Transverse colon (tissue), 4 donors: ENCODE data around the gene INTS11. TPM values are rescaled to one million over a fixed set of nuclear protein-coding genes. Genes with fewer than 3 reads are reported as not detected.
A peak's percentile ranks its signal among the peaks of the same experiment; 100 is the strongest.

Experiments
- DNase-seq: peaks from one replicate; pipeline ENCODE4 v3.0.0-alpha.2; 2019
- H3K27ac ChIP-seq, 4 donors: fragments of 200-600 bp; sonication (generic); 2 replicates each; pipeline ENCODE4 v1.5.1; 2016 to 2018; ENCODE audit warnings: inconsistent platforms in 4 of 4
- H3K27me3 ChIP-seq: fragments of 200-600 bp; sonication (generic); 2 replicates; pipeline ENCODE4 v1.5.1; 2017; ENCODE audit warnings: inconsistent platforms
- H3K36me3 ChIP-seq, 4 donors: fragments of 200-600 bp; sonication (generic); 2 replicates each; pipeline ENCODE4 v1.5.1; 2017 to 2019; ENCODE audit warnings: inconsistent platforms in 4 of 4
- H3K4me1 ChIP-seq, 4 donors: fragments of 200-600 bp; sonication (generic); 2 replicates each; pipeline ENCODE4 v1.5.1; 2017 to 2020; ENCODE audit warnings: inconsistent platforms in 4 of 4
- H3K4me3 ChIP-seq, 4 donors: fragments of 200-600 bp; sonication (generic); 1 replicate in 1 of 4; 2 replicates in 3 of 4; pipeline versions ENCODE4 v1.5.1 to v1.6.1; 2017 to 2019; ENCODE audit warnings: inconsistent platforms in 4 of 4
- H3K9me3 ChIP-seq, 2 donors: fragments of 200-600 bp; sonication (generic); 2 replicates each; pipeline ENCODE4 v1.5.1; 2017 to 2019; ENCODE audit warnings: inconsistent platforms in 2 of 2
- EP300 ChIP-seq: sonication (generic); formaldehyde crosslinking; IDR thresholded peaks from one replicate; pipeline ENCODE4 v1.6.1; 2017; ENCODE audit warnings: antibody characterized with exemption, low read depth
- POLR2A ChIP-seq: fragments of 450-650 bp; IDR thresholded peaks from one replicate; pipeline ENCODE4 v1.6.1; 2016; ENCODE audit warnings: antibody characterized with exemption, mild to moderate bottlenecking, moderate library complexity
- POLR2AphosphoS5 ChIP-seq, 3 donors: sonication (generic); formaldehyde crosslinking; IDR thresholded peaks; one replicate each; pipeline ENCODE4 v1.6.1; 2016; ENCODE audit warnings: antibody characterized with exemption in 3 of 3
- WGBS, 2 donors: methylation state at CpG; one replicate each; pipeline ENCODE4 v1.1.5; 2018; ENCODE audit warnings: low coverage in 1 of 2; 5-methylcytosine and 5-hydroxymethylcytosine counted together
- in situ Hi-C, 4 donors: fragments of 200-750 bp; cut with MboI; loops; one replicate each; pipeline versions ENCODE4 v1.15.0 to v1.15.1; 2017; ENCODE audit warnings: low sequenced_read_pairs in 3 of 4, low pct_ligation_motif_present in 1 of 4, low pct_unique_long_range_greater_than_20kb in 1 of 4
- intact Hi-C: fragments of 100-400 bp; cut with DNase I; formaldehyde crosslinking; loops from one replicate; pipeline ENCODE4 v1.15.1; 2023; ENCODE audit warnings: low total_unique reads
- total RNA-seq, 4 donors: library from RNA; depleted of rRNA; stranded (reverse); fragments of >200 nt; gene quantifications; one replicate each; pipeline ENCODE4 v1.1.0, GENCODE V29; 2016
- TF ChIP-seq, protein P1 (sequence below), 5 experiments: fragments of 200-600 bp in 3 of 5; fragments of 450-650 bp in 2 of 5; sonication (generic) in 3 of 5; IDR thresholded peaks; 1 replicate in 2 of 5; 2 replicates in 3 of 5; pipeline ENCODE4 v1.5.1; 2016 to 2017; ENCODE audit warnings: antibody characterized with exemption in 5 of 5, inconsistent platforms in 3 of 5, mild to moderate bottlenecking in 2 of 5, moderate library complexity in 1 of 5

INTS11 gene
- total RNA-seq, 4 donors from 2014 or later, result 118 to 424 (median 140) TPM

DNA sequence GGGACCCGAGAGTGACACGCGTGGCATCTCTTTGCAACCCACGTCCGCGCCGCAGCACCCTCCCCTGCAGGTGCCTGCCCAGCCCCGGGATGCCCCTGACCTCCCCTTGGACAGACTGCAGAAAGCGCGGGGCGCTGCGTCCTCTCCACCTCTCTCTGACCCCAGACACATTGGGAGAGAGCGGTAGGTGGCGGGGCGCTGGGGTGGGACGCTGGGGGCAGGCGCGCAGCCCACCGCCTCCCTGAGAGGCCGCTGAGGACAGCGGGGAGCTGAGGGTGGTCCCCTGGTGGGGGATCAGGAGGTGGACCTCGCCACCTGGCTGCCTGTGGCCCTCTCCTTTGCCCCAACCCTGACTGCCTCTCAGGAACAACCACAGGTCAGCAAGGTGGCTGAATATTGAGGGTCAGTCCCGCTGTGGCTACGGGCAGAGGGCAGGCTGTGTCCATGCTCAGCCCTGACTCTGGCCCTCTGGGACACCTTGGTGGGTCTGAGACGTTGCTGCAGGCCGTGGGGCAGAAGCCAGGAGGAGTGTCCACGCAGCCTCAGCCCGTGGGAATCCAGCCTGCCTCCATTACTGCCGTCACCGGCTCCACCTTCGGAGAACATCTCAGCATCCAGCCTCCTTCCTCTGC lies 50.0 kb downstream of the INTS11 start:
- Histone ChIP-seq H3K4me1 (peaks cover 20 to 37% (median 35%) of the 10 kb centered on the region in 4 donors), H3K36me3 (no peaks in the 10 kb centered on the region), H3K4me3 (peak overlapping the region; percentile 51 to 98 (median 80)), H3K27ac (peak overlapping the region; percentile 83 to 90 (median 88)), H3K9me3 (no peaks in the 10 kb centered on the region), H3K27me3 (no peaks in the 10 kb centered on the region)
- 26 to 30% methylated on average over 4 to 22 of the region's 31 CpGs for WGBS, 2 donors
- TF ChIP-seq EP300 (no peak), POLR2A (no peak), POLR2AphosphoS5 (IDR thresholded peaks at IDR 0.05) (no peak)
- TF ChIP-seq, protein P1, sequence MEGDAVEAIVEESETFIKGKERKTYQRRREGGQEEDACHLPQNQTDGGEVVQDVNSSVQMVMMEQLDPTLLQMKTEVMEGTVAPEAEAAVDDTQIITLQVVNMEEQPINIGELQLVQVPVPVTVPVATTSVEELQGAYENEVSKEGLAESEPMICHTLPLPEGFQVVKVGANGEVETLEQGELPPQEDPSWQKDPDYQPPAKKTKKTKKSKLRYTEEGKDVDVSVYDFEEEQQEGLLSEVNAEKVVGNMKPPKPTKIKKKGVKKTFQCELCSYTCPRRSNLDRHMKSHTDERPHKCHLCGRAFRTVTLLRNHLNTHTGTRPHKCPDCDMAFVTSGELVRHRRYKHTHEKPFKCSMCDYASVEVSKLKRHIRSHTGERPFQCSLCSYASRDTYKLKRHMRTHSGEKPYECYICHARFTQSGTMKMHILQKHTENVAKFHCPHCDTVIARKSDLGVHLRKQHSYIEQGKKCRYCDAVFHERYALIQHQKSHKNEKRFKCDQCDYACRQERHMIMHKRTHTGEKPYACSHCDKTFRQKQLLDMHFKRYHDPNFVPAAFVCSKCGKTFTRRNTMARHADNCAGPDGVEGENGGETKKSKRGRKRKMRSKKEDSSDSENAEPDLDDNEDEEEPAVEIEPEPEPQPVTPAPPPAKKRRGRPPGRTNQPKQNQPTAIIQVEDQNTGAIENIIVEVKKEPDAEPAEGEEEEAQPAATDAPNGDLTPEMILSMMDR (IDR thresholded peaks at IDR 0.05), result no peak
- intact Hi-C loops (no loop called here), in situ Hi-C loops (loop anchor here in 2 of 4 donors (10.0 to 25.0 kb wide), 2 partner anchors 160 to 162 kb away; partner anchors contain the start of gene C1orf159 (in 2 of the 2))
- no peak for DNase-seq

DNA sequence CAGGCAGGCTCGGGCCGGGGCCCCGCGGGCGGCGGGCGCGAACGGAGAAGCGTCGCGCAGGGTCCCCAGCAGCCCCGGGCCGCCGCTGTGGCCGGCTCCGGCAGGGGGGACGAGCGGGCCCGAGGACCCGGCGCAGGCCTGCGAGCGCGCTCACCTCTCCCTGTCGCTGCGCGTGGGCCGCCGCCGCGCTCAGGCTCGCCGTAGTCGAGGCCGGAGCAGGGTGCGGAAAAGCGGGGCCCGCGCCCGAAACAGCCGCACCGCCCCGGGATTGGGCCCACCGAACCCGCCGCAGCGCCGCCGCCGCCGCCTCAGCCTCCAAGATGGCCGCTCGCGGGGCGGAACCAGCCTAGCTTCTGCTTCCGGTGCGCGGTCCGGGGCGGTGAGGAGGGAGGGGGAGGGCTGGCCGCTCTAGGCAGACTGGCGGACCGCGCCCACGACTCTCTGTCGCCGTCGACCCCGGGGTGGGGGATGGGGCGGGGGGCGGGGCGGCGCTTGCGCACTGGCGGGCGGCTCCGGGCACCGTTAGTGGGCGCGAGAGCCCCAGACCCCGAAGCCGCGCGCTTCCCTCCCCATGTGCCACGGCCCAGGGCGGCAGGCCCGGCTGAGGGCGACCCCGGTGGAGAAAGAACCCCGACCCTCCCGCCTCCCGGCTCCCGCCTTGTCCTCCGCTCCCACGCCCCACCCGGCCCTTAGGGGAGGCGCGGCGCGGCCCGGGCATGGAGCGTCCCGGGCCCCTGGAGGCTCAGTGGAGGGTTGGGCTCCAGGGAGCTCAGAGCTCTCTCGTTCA lies 50.8 kb downstream of the INTS11 start, which contains the start of gene UBE2J2:
UBE2J2 (minus strand) TSS at position 343 of the 787 bp plus-strand sequence. CDS start 5,862 bp downstream, outside the sequence.
- in situ Hi-C loops, result loop anchor here in 2 of 4 donors (10.0 to 25.0 kb wide), 2 partner anchors 159 to 161 kb away; partner anchors contain the start of gene C1orf159 (in 2 of the 2)
- Histone ChIP-seq H3K36me3 (no peaks in the 10 kb centered on the region), H3K4me3 (peak within 1 kb of the TSS; percentile 51 to 98 (median 80)), H3K9me3 (no peaks in the 10 kb centered on the region), H3K27me3 (no peaks in the 10 kb centered on the region), H3K4me1 (peaks cover 20 to 37% (median 35%) of the 10 kb centered on the region in 4 donors), H3K27ac (peak within 1 kb of the TSS; percentile 83 to 90 (median 88))
- no peak for TF ChIP-seq EP300
- peak in 2 of 3 donors; percentile 78 to 83 for TF ChIP-seq POLR2AphosphoS5 (IDR thresholded peaks at IDR 0.05)
- peak; percentile 48 for TF ChIP-seq POLR2A
- 0% methylated on average over 18 of the region's 105 CpGs; no CpG with 5 or more reads in 1 of the 2 donors for WGBS, 2 donors
- intact Hi-C loops, result no loop called here
- DNase-seq, result peak; percentile 96

DNA sequence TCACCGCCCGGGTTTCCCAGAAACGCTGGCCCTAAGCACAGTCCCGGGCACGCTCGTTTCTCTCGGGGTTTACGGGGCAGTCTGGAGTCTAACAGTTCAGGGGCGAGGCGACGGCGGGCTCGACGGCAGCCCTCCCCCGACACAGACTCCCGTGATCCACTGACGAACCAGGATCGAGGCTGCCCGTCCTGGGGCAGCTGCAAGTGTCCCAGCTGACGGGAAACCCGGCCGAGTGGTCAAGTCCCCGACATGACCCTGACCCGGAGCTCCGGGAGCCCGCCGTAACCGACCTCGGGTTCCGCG lies 51.3 kb downstream of the INTS11 start:
- Histone ChIP-seq H3K27ac (peak overlapping the region; percentile 83 to 90 (median 88)), H3K36me3 (no peaks in the 10 kb centered on the region), H3K4me3 (peak overlapping the region; percentile 51 to 98 (median 80)), H3K9me3 (no peaks in the 10 kb centered on the region), H3K27me3 (no peaks in the 10 kb centered on the region), H3K4me1 (peaks cover 20 to 37% (median 35%) of the 10 kb centered on the region in 4 donors)
- TF ChIP-seq POLR2AphosphoS5 (IDR thresholded peaks at IDR 0.05) (no peak), POLR2A (no peak), EP300 (no peak)
- TF ChIP-seq, protein P1 (IDR thresholded peaks at IDR 0.05), result peak in 1 of 5 experiments; percentile 0
- 0% methylated on average over 15 of the region's 31 CpGs; no CpG with 5 or more reads in 1 of the 2 donors for WGBS, 2 donors
- in situ Hi-C loops, result loop anchor here in 2 of 4 donors (10.0 to 25.0 kb wide), 2 partner anchors 158 to 161 kb away; partner anchors contain the start of gene C1orf159 (in 2 of the 2)
- no peak for DNase-seq
- intact Hi-C loops, result no loop called here

DNA sequence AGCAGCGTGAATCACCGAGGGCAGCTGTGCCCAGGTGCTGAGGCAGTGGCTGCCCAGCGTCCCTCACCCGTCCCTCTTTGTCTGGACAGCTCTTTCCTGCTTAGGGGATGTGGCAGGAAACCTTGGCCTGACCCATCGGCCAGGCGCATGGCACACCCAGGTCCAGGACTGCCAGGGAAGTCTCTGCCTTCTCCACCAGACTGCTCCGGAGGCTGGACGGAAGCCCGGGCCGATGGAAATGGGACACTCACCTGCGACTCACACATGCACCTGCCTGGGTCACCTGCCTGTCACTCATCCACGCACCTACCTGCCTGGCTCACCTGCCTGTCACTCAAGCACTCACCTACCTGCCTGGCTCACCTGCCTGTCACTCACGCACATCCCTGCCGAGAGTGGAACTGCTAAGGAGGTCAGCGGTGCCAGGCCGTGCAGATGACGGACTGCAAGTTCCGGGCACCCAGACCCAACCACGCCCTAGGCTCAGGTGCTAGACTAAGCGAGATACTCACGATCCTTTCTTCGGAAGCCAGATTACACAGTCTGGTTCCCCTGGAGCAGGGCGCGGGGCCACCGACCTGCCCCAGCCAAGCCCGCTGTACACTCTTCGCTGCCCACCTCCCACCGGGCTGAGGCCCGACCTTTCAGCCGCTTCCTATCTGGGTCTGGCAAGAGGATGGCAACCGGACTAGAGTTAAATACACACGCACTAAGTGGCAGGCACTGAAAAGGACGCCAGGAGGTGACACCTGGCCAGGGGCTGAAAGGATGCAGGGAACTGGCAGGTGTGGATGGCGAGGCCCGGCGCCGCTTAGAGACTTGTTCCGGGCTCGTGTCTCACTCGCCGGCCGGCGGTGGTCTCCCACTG lies 51.9 kb downstream of the INTS11 start:
- intact Hi-C loops, result no loop called here
- Histone ChIP-seq H3K36me3 (no peaks in the 10 kb centered on the region), H3K9me3 (no peaks in the 10 kb centered on the region), H3K4me1 (peaks cover 20 to 37% (median 35%) of the 10 kb centered on the region in 4 donors), H3K27me3 (no peaks in the 10 kb centered on the region), H3K27ac (peak overlapping the region; percentile 83 to 90 (median 88)), H3K4me3 (peak overlapping the region; percentile 51 to 98 (median 80))
- peak; percentile 78 for DNase-seq
- WGBS, 2 donors, result 20% methylated on average over 35 of the region's 43 CpGs; no CpG with 5 or more reads in 1 of the 2 donors
- TF ChIP-seq POLR2AphosphoS5 (IDR thresholded peaks at IDR 0.05) (peak in 2 of 3 donors; percentile 58 to 85), EP300 (no peak), POLR2A (peak; percentile 75)
- TF ChIP-seq, protein P1 (IDR thresholded peaks at IDR 0.05), result peak in 1 of 5 experiments; percentile 16
- in situ Hi-C loops, result loop anchor here in 2 of 4 donors (10.0 to 25.0 kb wide), 2 partner anchors 158 to 160 kb away; partner anchors contain the start of gene C1orf159 (in 2 of the 2)
